K562 (cell line): ENCODE data around the gene SLC1A5. TPM values are rescaled to one million over a fixed set of nuclear protein-coding genes. Genes with fewer than 3 reads are reported as not detected.
A peak's percentile ranks its signal among the peaks of the same experiment; 100 is the strongest.

Experiments used
- CBX8 ChIP-seq: fragments of 200-600 bp; sonication (generic); IDR thresholded peaks from 2 replicates; pipeline ENCODE4 v1.6.1; 2012; ENCODE audit warnings: borderline replicate concordance, mixed run types, low read depth, mild to moderate bottlenecking, moderate library complexity, mixed read lengths, low read length, control low read depth, inconsistent platforms; ENCODE audit not compliant: poor library complexity, severe bottlenecking; ENCODE audit errors: extremely low read depth
- CHAMP1 ChIP-seq: fragments of 450-650 bp; IDR thresholded peaks from 2 replicates; pipeline ENCODE4 v1.6.1; 2016; ENCODE audit warnings: mild to moderate bottlenecking
- CHD4 ChIP-seq: fragments of 200-600 bp; sonication (generic); IDR thresholded peaks from 3 replicates; pipeline ENCODE4 v1.6.1; 2012; ENCODE audit warnings: low read depth, mild to moderate bottlenecking, mixed read lengths, low read length, inconsistent platforms; ENCODE audit not compliant: insufficient read depth, insufficient replicate concordance, poor library complexity, severe bottlenecking
- CXXC5 ChIP-seq: fragments of 250-450 bp; sonication (Bioruptor Pico); IDR thresholded peaks from 2 replicates; pipeline ENCODE4 v1.8.0; 2022; ENCODE audit warnings: inconsistent platforms, mild to moderate bottlenecking, moderate library complexity
- HDAC1 ChIP-seq, 2 experiments: fragments of 450-650 bp; IDR thresholded peaks; 2 replicates each; pipeline ENCODE4 v1.6.1; 2016 to 2017; ENCODE audit warnings: inconsistent platforms in 1 of 2, mild to moderate bottlenecking in 1 of 2, moderate library complexity in 1 of 2
- RBBP5 ChIP-seq: fragments of 200-600 bp; sonication (generic); IDR thresholded peaks from 2 replicates; pipeline ENCODE4 v1.6.1; 2012; ENCODE audit warnings: borderline replicate concordance, mild to moderate bottlenecking, low read length, control low read depth, inconsistent platforms; ENCODE audit not compliant: insufficient read depth, poor library complexity, severe bottlenecking
- RCOR1 ChIP-seq, 2 experiments: IDR thresholded peaks; 2 replicates each; pipeline ENCODE4 v1.6.1; 2012; ENCODE audit warnings: low read depth in 2 of 2, low read length in 2 of 2, borderline replicate concordance in 1 of 2, improper control_type of control experiment in 1 of 2
- SRF ChIP-seq, 2 experiments: fragments of 250-450, 450-650 bp in 1 of 2; sonication (Bioruptor Pico) in 1 of 2; sonication (generic) in 1 of 2; formaldehyde crosslinking; IDR thresholded peaks; 2 replicates each; pipeline versions ENCODE4 v1.5.0 to v1.5.1; 2020 to 2022; ENCODE audit warnings: mild to moderate bottlenecking in 1 of 2, missing genetic modification reagents in 1 of 2
- TGIF2 ChIP-seq: sonication (generic); formaldehyde crosslinking; IDR thresholded peaks from 2 replicates; pipeline ENCODE4 v1.8.1; 2022; ENCODE audit warnings: mild to moderate bottlenecking, missing genetic modification reagents, moderate library complexity
- ZNF133 ChIP-seq: fragments of 250-450 bp; sonication (Bioruptor Pico); IDR thresholded peaks from 2 replicates; pipeline ENCODE4 v1.4.0; 2020; ENCODE audit warnings: mild to moderate bottlenecking
- ZNF436 ChIP-seq: fragments of 250-450, 450-650 bp; sonication (Bioruptor Pico); formaldehyde crosslinking; IDR thresholded peaks from 2 replicates; pipeline ENCODE4 v1.7.0; 2020; ENCODE audit warnings: mild to moderate bottlenecking
- ZNF507 ChIP-seq: conservative IDR thresholded peaks from 2 replicates; pipeline ENCODE4 v1.6.1; 2017; ENCODE audit warnings: missing genetic modification characterization, missing compliant biosample characterization
- ZNF57 ChIP-seq: fragments of 450-650 bp; formaldehyde crosslinking; IDR thresholded peaks from 2 replicates; pipeline ENCODE4 v1.4.0; 2020; ENCODE audit warnings: mild to moderate bottlenecking, moderate library complexity
- polyA plus RNA-seq, 8 experiments: library from polyadenylated mRNA; depleted of rRNA in 4 of 8; stranded (reverse) in 5 of 8; unstranded in 3 of 8; fragments of >200 nt; fragmentation: Nextera tagmentation in 2 of 8; fragmentation: Illumina TruSeq in 1 of 8; extraction: Ambion mirVana in 2 of 8; extraction: Trizol in 1 of 8; gene quantifications; 2 replicates each; pipeline versions ENCODE4 v1.2.1 to v1.2.3, GENCODE V29; 2011 to 2014; ENCODE audit warnings: inconsistent platforms in 1 of 8, missing spikeins in 1 of 8
- total RNA-seq, 7 experiments: library from RNA; depleted of rRNA in 6 of 7; stranded (reverse); fragments of >200 nt in 6 of 7; fragmentation: Illumina TruSeq in 2 of 7; extraction: Trizol in 2 of 7; gene quantifications; 2 replicates each; pipeline versions ENCODE4 v1.2.1 to v1.2.3, GENCODE V29; 2011 to 2021; ENCODE audit warnings: low replicate concordance in 1 of 7
- TF ChIP-seq, protein P1 (sequence below): fragments of 450-650 bp; formaldehyde crosslinking; IDR thresholded peaks from 2 replicates; pipeline ENCODE4 v1.4.0; 2020; ENCODE audit warnings: mild to moderate bottlenecking, mixed read lengths
- TF ChIP-seq, protein P2 (sequence below), 2 experiments: fragments of 200-800 bp in 1 of 2; sonication (Bioruptor generic) in 1 of 2; sonication (generic) in 1 of 2; formaldehyde crosslinking in 1 of 2; IDR thresholded peaks in 1 of 2; conservative IDR thresholded peaks in 1 of 2; 2 replicates each; pipeline versions ENCODE4 v1.5.0 to v1.6.1; 2016 to 2020; ENCODE audit warnings: missing compliant biosample characterization in 1 of 2, missing genetic modification characterization in 1 of 2, missing genetic modification reagents in 1 of 2
- TF ChIP-seq, protein P3 (sequence below): fragments of 250-450 bp; sonication (Bioruptor Pico); IDR thresholded peaks from 2 replicates; pipeline ENCODE4 v1.4.0; 2020
- TF ChIP-seq, protein P4 (sequence below): fragments of 250-450 bp; sonication (Bioruptor Pico); IDR thresholded peaks from 2 replicates; pipeline ENCODE4 v1.8.0; 2022; ENCODE audit warnings: inconsistent platforms, mild to moderate bottlenecking, moderate library complexity, borderline replicate concordance

The SLC1A5 gene
- total and polyA plus RNA-seq, 9 of the 15 experiments (the other 6 are each of a cell fraction or from before 2014, with no cell fraction given) = 31.2 to 417 (median 134) TPM

- TF ChIP-seq TGIF2 (CRISPR knock-in tag) (no peak), HDAC1 (IDR thresholded peaks at IDR 0.05) (no peak), RCOR1 (IDR thresholded peaks at IDR 0.05; ENCODE audit: borderline replicate concordance in 1 of 2, low read depth in 2 of 2, low read length in 2 of 2) (0 out of 4 replicates have a peak, but pooled peaks of 1 of the 2 experiments have one; percentile 23), ZNF436 (CRISPR knock-in tag) (no peak), CXXC5 (no peak), ZNF57 (CRISPR knock-in tag) (no peak), ZNF133 (no peak), CBX8 (no peak), CHAMP1 (no peak), SRF (CRISPR knock-in tag; IDR thresholded peaks at IDR 0.05) (no peak), ZNF507 (tag) (no peak), CHD4 (no peak), RBBP5 (no peak)
- TF ChIP-seq, protein P1, sequence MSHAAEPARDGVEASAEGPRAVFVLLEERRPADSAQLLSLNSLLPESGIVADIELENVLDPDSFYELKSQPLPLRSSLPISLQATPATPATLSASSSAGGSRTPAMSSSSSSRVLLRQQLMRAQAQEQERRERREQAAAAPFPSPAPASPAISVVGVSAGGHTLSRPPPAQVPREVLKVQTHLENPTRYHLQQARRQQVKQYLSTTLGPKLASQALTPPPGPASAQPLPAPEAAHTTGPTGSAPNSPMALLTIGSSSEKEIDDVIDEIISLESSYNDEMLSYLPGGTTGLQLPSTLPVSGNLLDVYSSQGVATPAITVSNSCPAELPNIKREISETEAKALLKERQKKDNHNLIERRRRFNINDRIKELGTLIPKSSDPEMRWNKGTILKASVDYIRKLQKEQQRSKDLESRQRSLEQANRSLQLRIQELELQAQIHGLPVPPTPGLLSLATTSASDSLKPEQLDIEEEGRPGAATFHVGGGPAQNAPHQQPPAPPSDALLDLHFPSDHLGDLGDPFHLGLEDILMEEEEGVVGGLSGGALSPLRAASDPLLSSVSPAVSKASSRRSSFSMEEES (CRISPR knock-in tag) = no peak
- TF ChIP-seq, protein P2, sequence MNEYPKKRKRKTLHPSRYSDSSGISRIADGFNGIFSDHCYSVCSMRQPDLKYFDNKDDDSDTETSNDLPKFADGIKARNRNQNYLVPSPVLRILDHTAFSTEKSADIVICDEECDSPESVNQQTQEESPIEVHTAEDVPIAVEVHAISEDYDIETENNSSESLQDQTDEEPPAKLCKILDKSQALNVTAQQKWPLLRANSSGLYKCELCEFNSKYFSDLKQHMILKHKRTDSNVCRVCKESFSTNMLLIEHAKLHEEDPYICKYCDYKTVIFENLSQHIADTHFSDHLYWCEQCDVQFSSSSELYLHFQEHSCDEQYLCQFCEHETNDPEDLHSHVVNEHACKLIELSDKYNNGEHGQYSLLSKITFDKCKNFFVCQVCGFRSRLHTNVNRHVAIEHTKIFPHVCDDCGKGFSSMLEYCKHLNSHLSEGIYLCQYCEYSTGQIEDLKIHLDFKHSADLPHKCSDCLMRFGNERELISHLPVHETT (CRISPR knock-in tag; conservative IDR thresholded peaks at IDR 0.05 in 1 of 2, IDR thresholded peaks at IDR 0.05 in 1 of 2) = no peak
- TF ChIP-seq, protein P3, sequence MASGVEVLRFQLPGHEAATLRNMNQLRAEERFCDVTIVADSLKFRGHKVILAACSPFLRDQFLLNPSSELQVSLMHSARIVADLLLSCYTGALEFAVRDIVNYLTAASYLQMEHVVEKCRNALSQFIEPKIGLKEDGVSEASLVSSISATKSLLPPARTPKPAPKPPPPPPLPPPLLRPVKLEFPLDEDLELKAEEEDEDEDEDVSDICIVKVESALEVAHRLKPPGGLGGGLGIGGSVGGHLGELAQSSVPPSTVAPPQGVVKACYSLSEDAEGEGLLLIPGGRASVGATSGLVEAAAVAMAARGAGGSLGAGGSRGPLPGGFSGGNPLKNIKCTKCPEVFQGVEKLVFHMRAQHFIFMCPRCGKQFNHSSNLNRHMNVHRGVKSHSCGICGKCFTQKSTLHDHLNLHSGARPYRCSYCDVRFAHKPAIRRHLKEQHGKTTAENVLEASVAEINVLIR = no peak
- TF ChIP-seq, protein P4, sequence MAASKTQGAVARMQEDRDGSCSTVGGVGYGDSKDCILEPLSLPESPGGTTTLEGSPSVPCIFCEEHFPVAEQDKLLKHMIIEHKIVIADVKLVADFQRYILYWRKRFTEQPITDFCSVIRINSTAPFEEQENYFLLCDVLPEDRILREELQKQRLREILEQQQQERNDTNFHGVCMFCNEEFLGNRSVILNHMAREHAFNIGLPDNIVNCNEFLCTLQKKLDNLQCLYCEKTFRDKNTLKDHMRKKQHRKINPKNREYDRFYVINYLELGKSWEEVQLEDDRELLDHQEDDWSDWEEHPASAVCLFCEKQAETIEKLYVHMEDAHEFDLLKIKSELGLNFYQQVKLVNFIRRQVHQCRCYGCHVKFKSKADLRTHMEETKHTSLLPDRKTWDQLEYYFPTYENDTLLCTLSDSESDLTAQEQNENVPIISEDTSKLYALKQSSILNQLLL = no peak
Observed at GRCh38 chr19:46753420-46754155, 34.8 kb downstream of the SLC1A5 start (continued).
